Suppressor macrophage treated with lipopolysaccharide for 1 hour (primary cell): ENCODE results near the gene SRC.

Experiments used
- DNase-seq, 3 donors: peaks; one replicate each; pipeline ENCODE4 v3.0.0-alpha.2; 2020 to 2022

The SRC gene

DNA sequence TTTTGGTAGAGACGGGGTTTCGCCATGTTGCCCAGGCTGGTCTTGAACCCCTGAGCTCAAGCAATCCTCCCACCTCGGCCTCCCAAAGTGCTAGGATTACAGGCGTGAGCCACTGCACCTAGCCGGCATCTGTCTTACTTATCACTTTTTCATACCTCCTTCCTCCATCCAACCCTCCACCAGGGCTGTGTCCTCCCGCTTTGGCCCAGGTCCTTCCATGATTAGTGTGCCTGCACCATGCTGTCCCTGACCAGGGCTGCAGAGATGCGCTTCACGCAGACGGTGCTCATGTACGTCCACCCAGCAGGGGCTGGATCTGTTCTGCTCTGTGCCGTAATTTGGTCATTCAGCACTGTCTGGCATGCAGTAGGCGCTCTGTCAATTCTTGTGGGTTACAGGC is 85.8 kb downstream of the SRC start:
- DNase-seq = no peak

DNA sequence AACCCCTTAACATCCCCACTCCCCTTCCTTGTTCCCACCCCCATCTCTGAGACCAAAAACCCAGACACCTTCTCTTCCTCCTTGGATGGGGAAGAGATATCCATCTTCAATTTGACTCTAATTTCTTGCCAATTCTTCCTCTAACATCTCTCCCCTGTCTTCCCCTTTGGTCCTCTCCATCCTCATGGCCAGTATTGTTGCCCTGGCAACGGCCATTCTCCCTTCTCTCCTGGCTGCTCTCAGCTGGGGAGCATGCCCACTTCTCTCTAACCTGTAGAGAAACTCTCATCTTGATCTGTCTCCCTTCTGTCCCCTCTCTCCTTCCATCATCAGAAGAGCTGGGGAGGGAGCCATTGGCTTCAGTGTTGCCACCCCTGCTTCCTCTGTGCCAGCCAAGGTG is 86.7 kb downstream of the SRC start:
- no peak for DNase-seq

DNA sequence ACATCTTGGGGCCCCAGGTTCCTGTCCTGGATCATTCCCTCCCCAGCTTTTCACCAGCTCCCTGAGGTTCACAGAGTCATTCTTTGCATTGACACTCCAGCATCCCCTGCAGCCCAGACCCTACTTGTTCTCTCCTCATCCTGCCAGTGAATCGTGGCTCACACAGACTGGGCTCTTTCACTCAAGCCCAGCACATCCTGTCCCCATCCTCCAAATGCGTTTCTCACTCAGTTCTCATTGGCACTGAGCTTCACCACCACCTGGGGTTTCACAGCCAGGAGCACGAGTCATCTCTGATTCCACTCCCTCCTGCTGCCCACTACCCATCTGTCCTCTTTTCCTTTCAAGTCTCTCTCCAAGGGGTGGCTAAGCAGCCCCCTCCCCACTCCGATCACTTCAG is 89.7 kb downstream of the SRC start:
- DNase-seq = no peak

DNA sequence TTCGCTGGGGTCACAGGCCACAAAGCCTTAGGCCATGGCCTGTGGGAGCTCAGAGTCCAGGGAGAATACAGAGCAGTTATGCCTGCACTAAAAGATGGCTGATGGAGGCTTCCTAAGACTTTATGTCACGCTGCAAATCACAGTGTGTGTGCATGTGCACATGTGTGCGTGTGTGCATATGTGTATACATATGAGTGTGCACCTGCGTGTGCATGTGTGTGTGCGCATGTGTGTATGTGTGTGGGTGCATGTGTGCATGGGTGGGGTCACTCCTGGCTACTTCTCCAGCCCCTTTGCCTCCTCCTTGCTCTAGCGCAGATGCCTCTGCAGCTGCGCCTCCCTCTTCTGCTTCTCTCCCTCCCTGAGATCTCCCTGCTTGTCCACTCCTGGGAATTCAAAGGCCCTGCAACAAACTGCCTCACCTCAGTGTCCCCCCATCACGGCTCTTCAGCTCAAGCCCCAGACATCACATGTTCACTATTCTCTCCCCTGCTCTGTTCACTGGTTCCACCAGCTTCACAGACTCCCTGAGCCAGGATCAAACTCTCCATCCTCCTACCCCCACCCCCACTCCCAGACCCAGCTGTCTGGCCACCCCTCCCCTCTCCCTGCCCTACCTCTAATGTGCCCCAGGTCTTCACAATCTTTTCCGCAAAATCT is 90.7 kb downstream of the SRC start:
- DNase-seq = no peak

DNA sequence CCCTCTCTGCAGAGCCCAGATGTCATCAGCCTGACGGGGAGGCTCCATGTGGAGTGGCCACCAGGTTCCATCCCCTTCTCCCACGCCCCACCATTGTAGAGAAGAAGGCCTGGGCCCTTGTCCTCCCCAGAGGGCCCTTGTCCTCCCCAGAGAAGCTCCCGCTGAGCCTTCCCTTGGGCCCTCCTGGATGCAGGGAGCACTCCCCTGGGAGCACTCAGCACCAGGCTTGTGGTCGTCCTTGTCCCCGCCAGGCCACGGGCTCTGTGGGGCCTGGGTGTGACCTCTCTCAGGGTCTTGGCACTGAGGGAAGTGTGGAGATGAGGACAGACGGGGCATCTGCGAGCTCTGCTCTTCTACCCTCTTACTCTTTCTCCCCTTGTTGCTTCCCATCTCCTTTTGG is 91.7 kb downstream of the SRC start:
- DNase-seq = no peak

DNA sequence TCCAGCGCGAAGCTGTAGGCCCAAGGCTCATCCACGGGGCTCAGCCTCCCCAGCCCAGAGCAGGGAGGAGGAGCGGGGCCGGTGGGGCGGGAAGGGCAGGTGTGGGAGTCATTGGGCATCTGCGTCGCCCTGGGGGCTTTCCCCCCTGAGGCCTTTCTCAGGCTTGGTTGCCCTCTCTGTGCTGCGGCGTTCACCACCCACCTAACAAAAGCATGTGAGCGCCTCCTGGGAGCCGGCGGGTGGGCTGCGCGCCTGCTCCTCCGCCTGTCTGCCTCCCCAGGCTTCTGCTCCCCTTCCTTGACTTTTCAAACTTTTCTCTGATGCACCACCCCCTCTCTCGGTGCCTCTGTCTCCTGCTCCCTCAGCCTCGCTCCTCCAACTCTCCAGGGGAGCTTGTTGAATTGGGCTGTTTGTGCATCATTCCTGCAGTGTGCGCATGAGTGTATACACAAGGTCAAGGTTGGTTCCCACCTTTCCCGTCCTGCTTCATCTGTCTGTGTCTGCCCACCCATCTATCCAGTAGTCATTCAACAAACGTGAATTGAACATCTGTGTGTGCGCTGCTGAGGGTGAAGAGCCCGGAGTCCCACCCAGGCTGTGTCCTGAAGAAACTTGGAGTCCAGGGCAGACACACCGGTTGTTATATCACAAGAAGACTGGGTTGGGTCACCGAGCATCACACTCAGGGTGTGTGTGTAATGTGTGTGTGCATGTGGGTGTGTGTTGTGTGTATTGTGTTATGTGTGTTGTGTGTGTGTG is 92.7 kb downstream of the SRC start:
- DNase-seq = no peak

DNA sequence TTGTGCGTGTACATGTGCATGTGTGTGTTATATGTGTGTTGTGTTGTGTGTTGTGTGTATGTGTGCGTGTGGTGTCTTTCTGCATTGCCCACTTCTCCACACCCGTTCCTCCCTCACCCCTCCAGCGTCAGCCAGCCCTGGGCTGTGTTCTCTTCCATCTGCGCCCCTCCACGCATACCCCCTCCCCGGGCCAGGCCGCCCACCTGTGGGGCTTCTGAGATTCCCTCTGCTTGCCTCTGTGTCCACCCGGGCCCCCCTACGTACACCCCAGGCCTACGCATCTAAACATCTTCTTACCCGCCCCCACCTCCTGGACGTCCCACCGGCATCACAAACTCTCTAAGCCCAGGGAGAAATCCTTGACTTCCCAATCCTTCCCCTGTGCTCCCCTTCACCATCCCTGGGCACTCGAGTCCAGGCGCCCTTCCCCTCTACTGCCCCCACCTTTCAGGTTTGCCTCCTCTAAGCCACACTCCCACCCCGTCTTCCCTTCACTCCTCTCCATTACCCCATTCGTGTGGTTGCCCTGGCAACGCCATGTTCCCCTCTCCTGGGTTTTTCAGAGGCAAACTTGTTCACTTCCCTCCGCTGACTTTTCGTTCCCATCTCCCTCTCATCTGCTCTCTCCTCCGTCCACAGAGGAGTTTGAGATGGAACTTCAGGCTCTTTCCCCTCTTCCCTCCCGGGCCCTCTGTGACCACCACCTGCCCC is 93.4 kb downstream of the SRC start:
- no peak for DNase-seq

DNA sequence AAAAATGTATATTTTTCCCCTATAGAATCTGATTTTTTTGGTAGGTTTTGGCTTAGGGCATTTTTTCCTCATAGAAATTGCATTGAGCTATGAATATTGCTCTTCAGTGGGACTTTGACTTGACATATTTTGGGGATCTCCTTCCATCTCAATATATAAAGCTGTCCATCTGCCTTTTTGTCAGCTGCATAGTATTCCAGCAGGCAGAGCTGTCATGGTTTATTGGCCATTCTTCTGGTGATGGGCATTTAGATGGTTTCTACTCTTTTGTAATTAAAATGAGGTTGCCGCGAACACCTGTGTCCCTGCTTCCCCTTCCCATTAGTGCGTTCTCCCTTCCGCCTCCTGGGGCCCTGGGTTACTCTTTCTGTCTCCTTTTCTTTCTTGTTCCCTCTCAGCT is 95.1 kb downstream of the SRC start:
- no peak for DNase-seq

DNA sequence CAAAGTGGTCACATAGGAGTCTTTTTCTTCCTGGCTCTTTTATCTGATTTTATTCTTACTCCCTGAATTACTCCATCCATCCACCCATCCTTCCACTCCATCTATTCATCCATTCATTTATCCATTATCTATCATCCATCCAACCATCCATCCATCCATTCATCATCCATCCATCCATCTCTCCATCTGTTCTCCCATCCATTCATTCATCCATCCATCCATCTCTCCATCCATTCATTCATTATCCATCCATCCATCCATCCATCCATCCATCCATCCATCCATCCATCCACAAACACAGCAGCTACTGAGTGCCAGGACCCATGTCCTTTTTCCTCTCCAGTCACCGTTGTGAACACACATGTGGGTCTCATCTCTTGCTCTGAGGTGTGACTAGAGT is 96.6 kb downstream of the SRC start:
- no peak for DNase-seq

DNA sequence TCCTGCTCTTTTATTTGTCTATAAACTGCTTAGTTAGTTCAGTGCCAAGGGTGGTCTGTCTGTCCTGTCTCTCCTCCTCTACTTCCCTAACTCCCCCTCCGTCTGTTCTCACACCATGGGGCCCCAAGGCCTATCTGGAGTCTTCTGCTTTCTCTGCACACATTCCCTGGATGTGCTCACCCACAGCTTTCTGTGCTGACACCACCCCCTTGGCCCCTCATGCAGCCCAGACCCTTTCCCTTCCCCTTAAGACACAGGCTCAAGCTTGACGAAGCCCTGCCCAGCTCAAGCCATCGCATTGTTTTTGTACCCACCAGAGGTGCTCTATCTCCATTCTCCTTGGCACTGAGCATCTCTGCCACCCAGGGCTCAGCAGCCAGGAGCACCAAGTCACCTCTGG is 97.0 kb downstream of the SRC start:
- DNase-seq = no peak

DNA sequence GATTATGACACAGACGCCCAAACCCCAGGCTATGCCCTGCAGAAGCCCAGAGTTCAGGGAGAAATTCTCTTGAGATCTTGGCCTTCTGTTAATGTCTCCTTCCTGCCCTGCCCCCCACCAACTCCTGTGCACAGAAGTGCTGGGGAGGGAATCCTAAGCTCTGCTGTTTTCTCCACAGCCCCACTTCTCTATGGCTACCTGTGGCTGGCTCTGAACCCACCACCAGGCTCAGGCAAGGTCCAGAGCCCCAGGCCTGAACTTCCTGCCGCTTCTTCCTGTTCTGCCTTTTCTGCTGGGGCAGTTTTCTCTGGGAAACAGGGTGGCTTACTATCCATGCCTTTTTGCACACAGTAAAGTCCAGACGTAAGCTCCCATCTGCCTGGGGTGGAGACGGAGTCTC is 97.7 kb downstream of the SRC start:
- DNase-seq = no peak

DNA sequence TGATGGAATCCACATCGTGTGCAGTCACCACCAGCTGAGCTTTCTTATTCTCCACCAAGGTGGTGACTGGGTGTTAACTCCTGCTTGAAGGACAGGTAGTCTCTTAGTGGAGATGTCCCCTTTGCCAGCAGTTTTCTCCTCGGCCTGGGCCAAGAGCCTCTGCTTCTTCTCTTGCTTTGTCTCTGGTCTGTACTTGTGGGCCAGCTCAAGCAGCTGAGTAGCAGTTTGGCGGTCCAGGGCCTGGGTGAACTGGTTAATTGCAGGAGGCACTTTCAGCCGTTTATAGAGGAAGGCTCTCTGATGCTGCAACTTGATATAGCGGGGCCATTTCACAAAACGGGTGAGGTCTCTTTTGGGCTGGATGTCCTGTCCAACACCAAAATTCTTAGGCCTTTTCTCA is 99.1 kb downstream of the SRC start:
- DNase-seq = no peak

DNA sequence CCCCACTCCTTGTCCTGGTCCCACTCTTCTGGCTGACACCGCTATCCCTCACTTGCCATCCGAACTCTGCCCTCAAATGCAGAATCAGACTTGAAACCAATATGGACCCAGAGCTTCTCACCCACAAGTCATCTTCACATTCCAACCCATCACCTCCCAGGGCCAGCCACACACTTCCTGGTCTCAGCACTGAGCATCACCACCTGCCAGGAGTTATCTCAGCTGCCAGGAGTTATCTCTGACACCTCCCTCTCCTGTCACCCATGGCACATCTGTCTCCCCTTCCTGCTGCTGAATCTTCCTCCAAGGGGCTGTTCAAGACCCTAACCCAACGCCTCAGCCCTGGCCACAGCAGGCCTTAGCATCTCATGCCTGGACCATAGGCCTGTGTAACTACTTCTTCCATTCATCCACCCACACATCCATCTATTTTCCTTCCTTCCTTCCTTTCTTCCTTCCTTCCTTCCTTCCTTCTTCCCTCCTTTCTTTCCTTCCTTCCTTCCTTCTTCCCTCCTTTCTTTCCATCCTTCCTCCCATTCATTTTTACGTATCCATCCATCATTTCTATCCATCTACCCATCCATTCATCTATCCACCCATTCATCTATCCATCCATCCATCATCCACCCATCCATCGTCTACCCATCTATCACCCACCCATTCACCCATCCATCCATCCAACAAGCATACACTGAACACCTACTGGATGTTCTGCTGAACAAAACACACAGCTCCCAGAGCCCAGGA is 100.5 kb downstream of the SRC start:
- DNase-seq = no peak

DNA sequence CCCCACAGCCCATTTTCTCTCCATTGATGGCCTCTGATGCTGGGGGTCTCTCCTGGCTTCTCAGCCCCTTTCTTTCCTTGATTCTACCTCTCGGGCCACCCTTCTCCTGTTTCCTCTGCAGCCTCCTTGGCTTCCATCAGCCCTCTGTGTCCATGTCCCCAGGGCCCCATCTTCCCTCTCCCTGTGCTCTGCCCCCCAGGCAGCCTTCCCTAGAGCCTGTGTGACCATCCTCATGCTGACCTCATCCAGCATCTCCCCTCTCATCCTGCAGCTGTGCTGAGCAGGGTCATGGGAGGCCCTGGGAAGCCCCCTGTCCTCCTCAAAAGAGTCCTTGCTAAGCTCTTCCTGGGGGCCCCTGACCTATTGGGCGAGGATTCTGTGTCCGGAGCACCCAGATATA is 101.7 kb downstream of the SRC start:
- no peak for DNase-seq

DNA sequence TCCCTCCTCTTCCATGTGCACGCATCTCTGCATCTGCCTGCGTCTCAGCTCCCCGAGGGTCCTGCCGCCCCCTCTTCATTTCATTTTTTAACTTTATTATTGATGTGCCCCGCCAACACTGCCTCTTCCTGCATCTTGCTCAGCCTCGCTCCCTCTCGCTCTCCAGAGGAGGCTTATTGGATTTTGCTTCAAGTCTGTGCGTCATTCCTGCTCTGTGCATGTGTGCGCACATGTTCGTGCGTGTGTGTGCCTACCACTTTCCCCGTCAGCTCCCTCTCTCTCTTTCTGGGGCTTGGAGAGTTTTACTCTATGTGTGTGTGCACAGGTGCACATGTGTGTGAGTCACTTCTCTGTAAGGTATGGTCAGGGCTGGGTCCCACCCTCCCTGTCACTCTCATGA is 103.3 kb downstream of the SRC start:
- no peak for DNase-seq

DNA sequence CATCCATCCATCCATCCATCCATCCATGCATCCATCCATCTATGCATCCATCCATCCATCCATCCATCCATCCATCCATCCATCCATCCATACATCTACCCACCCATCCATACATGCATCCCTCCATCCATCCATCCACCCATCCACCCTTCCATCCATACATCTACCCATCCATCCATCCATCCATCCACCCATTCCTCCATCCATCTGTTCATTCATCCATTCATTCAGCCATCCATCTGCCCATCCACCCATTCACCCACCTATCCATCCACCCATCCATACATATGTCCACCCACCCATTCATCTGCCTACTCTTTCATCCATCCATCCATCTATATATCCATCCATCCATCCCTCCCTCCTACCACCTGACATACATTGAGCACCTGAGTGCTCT is 104.4 kb downstream of the SRC start:
- DNase-seq = no peak

DNA sequence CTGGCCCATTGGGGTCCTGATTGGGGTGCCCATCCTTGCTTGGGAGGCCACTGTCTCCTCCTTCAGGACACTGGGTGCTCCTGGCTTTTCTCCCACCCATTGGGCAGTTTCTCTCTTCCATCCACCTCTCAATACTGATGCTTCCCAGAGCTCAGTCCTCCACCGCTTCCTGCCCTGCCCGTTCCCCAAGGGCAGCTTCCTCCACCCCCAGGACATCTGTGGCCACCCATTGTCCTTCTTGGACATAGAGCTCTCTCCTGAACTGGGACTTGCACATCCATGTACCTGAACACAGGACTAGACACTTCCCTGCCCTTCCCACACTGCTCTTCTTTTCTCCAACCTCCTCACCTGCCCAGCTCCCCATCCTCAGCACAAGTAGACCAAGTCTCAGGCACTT is 105.7 kb downstream of the SRC start:
- DNase-seq = no peak

DNA sequence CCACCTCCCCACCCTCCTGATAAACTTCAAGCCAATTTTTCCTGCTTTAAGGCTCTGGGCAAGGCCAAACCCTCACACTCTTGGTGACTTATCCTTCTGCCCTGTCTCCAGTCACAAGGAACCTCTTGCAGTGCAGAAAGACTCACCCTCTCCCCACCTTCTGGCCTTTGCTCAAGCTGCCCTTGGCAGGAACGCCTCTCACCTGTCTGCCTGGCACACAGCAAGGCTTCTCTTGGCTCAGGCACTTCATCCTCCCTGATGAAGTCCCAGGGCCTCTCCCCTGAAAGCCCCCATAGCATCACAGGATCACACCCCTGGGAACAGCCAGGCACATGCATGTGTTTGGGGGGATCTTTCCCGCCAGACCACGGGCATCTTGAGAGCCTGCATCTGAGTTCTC is 106.3 kb downstream of the SRC start:
- DNase-seq = no peak

DNA sequence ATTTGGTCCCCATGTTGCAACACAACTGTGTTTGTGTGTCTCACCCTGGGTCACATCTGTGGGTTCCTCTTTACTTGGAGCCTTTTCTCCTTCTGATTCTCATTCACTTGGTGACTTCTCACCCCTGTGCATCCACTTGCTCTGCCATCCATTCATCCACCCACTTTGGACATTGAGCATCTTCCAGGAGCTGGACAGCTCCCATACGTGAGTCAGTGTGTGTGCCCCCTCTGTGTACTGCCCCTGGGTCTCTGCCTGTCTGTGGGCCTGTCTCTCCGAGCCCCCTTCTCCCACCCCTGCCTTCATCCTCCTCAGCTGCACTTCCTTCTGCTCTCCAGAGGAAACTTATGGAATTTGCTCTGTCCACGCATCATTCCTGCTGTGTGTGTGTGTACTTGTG is 107.3 kb downstream of the SRC start:
- DNase-seq = no peak

DNA sequence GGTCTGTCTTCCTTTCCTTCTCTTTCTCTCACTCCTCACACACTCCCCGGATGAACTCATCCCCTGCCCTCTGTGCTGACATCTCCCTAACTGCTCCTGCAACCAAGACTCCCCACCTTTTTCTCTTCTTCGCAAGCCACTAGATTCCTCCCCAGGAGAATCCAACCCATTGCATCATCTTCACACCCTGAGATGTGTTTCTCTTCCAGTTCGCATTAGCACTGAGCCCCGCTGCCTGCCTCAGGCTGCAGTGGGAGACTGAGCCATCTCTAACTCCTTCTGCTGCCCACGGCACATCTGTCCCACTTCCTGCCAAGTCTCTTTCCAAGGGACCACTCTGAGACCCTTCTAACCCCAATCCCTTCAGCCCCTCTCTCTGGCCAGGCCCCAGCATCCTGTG is 107.9 kb downstream of the SRC start:
- no peak for DNase-seq

DNA sequence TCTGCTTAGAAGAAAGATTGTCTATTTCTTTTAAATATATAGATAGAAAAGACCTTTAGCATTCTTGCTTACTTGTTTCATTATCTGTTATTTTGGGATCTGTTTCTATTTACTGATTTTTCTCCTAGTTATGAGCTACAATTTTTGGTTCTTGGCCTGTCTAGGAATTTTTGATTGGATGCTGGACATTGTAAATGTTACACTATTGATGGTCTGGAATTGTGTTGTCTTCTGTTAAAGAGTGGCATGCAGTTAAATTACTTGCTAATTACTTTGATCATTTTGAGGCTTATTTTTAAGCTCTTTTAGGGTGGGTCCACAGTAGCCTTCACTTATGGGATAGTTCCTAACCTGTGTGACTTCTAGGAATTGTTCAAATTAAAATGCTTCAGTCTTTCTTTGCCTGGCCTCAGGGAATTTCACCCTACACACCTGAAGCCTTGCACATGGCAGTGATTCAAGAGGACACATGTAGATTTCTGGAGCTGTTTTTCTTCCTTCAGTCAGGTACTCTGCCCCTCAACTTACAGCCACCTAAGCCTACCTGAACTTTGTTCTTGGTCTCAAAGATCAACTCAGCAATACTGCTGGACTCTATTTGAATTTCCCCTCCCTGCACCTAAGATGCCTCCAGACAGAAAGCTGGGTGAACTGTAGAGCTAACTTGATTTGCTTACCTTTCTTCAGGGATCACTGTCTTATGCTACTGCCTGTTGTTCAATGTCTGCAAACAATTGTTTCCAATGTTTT is 108.9 kb downstream of the SRC start:
- no peak for DNase-seq
